ENCODE data around the gene ASB2. TPM values are rescaled to one million over a fixed set of nuclear protein-coding genes. Genes with fewer than 3 reads are reported as not detected.

The ASB2 gene
- total RNA-seq, 2 donors from 2014 or later, result 0.11 TPM; not detected in 1

GRCh38 chr14:93941293-93941910 is 35.0 kb downstream of the ASB2 start:
- peaks cover 46% of the 10 kb centered on the region for H3K27me3 Mint-ChIP-seq (ENCODE audit: insufficient read depth)
- H3K36me3 Mint-ChIP-seq (ENCODE audit: low read depth), result no peaks in the 10 kb centered on the region
- H3K9ac ChIP-seq (ENCODE audit: extremely low read depth, low read length, poor library complexity, severe bottlenecking), result no peak overlapping the region
- H3K9me3 Mint-ChIP-seq, result no peaks in the 10 kb centered on the region
- no peak overlapping the region for H3K4me3 ChIP-seq (ENCODE audit: low read length)
- H3K9me3 ChIP-seq (ENCODE audit: control insufficient read depth, low read length), result no peaks in the 10 kb centered on the region
- no peaks in the 10 kb centered on the region for H3K36me3 ChIP-seq (ENCODE audit: control insufficient read depth, insufficient read depth, low read length)
- peaks cover 13% of the 10 kb centered on the region for H3K4me1 Mint-ChIP-seq
- H3K27me3 ChIP-seq (ENCODE audit: control insufficient read depth, insufficient read depth, low read length, poor library complexity, severe bottlenecking), result peaks cover 26% of the 10 kb centered on the region
- H3K4me3 Mint-ChIP-seq, result no peak overlapping the region
- 81 to 84% methylated on average over 10 to 16 of the region's 16 CpGs for WGBS, 2 experiments (ENCODE audit: insufficient coverage in 1 of 2, insufficient read length in 1 of 2)
- no peak for TF ChIP-seq CTCF (conservative IDR thresholded peaks at IDR 0.05)
- peaks cover 13% of the 10 kb centered on the region for H3K4me1 ChIP-seq (ENCODE audit: control insufficient read depth, insufficient read depth, low read length)
- H3K27ac ChIP-seq (ENCODE audit: low read depth, low read length), result no peak overlapping the region
- DNase-seq, result no peak
- no peak overlapping the region for H3K27ac Mint-ChIP-seq

GRCh38 chr14:93940437-93940836 is 35.9 kb downstream of the ASB2 start:
- Mint-ChIP-seq H3K4me1 (peaks cover 16% of the 10 kb centered on the region), H3K9me3 (no peaks in the 10 kb centered on the region), H3K36me3 (ENCODE audit: low read depth) (no peaks in the 10 kb centered on the region), H3K27ac (no peak overlapping the region), H3K4me3 (no peak overlapping the region), H3K27me3 (ENCODE audit: insufficient read depth) (peaks cover 49% of the 10 kb centered on the region)
- Histone ChIP-seq H3K4me3 (ENCODE audit: low read length) (no peak overlapping the region), H3K36me3 (ENCODE audit: control insufficient read depth, insufficient read depth, low read length) (no peaks in the 10 kb centered on the region), H3K9me3 (ENCODE audit: control insufficient read depth, low read length) (no peaks in the 10 kb centered on the region), H3K27me3 (ENCODE audit: control insufficient read depth, insufficient read depth, low read length, poor library complexity, severe bottlenecking) (peaks cover 26% of the 10 kb centered on the region), H3K9ac (ENCODE audit: extremely low read depth, low read length, poor library complexity, severe bottlenecking) (no peak overlapping the region), H3K4me1 (ENCODE audit: control insufficient read depth, insufficient read depth, low read length) (peaks cover 13% of the 10 kb centered on the region), H3K27ac (ENCODE audit: low read depth, low read length) (no peak overlapping the region)
- WGBS, 2 experiments (ENCODE audit: insufficient coverage in 1 of 2, insufficient read length in 1 of 2), result 96 to 100% methylated on average over 1 to 6 of the region's 6 CpGs
- DNase-seq, result no peak
- TF ChIP-seq CTCF (conservative IDR thresholded peaks at IDR 0.05), result no peak

GRCh38 chr14:93939304-93940229 is 36.8 kb downstream of the ASB2 start:
- Mint-ChIP-seq H3K9me3 (no peaks in the 10 kb centered on the region), H3K36me3 (ENCODE audit: low read depth) (no peaks in the 10 kb centered on the region), H3K27me3 (ENCODE audit: insufficient read depth) (peaks cover 46% of the 10 kb centered on the region), H3K4me3 (peak overlapping the region; percentile 48), H3K4me1 (peaks cover 16% of the 10 kb centered on the region), H3K27ac (no peak overlapping the region)
- Histone ChIP-seq H3K4me3 (ENCODE audit: low read length) (peak overlapping the region; percentile 53), H3K36me3 (ENCODE audit: control insufficient read depth, insufficient read depth, low read length) (no peaks in the 10 kb centered on the region), H3K9me3 (ENCODE audit: control insufficient read depth, low read length) (no peaks in the 10 kb centered on the region), H3K27ac (ENCODE audit: low read depth, low read length) (no peak overlapping the region), H3K4me1 (ENCODE audit: control insufficient read depth, insufficient read depth, low read length) (peaks cover 9% of the 10 kb centered on the region), H3K27me3 (ENCODE audit: control insufficient read depth, insufficient read depth, low read length, poor library complexity, severe bottlenecking) (peaks cover 26% of the 10 kb centered on the region), H3K9ac (ENCODE audit: extremely low read depth, low read length, poor library complexity, severe bottlenecking) (no peak overlapping the region)
- DNase-seq, result peak; percentile 99
- 14 to 33% methylated on average over 35 to 84 of the region's 84 CpGs for WGBS, 2 experiments (ENCODE audit: insufficient coverage in 1 of 2, insufficient read length in 1 of 2)
- TF ChIP-seq CTCF (conservative IDR thresholded peaks at IDR 0.05), result peak; percentile 99
